Activated CD4-positive, CD25-positive, alpha-beta regulatory T cell treated with anti-CD3 and anti-CD28 coated beads, Interleukin-2, amount 50 U/mL, for 24 hours (primary cell): ENCODE results near the gene AMPH.

Experiments used
- ATAC-seq, 2 donors: fragments of 150-1000 bp; cut with Tn5 transposase; one replicate each; pipeline ENCODE4 v1.10.0; 2021; ENCODE audit warnings: mild to moderate bottlenecking in 1 of 2, moderate library complexity in 1 of 2

The AMPH gene

DNA sequence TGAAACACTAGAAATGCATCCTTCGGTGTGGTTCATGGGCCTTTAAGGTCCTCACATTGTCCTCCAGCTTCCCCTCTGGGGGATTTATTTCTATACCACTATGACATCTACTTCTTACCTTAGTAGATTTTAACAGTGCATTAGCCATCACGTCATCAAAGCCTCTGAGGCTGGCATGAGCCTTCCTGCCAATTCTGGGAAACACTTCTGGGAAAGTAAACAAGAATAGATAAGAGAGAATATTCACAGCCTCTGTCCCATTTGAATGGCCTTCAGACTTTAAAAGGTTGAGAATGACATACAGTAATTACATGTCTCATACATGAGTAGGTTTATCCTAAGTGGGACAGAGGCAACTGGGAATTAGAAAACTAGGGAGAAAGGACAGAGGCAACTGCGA lies 89.7 kb downstream of the AMPH start:
- ATAC-seq, result no peak

DNA sequence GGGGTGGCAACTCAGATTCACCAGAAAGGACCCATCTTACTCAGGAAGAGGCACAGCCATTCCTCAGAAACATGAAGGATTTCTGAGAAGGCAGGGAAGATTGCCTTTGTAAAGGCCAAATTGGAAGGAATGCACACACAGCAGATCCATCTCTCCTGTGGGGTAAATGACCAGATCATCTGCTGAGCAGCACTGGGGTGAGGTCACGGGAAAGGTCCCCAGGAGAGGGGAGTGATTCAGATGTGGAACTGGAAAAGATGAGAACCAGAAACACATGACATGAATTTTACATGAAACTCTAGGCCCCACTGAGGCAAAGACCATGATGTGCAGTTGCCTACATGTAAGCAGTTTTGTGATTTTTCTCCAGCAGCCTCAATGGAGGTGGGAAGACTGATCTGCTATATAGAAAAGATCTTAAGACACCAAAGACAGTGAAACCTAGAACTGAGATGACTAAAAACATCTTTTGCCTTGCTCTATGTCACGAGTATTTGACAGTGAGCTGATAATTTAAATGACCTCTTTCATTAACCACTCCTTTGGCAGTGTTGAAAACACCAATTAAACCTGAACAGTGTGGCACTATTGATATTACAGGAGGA lies 91.6 kb downstream of the AMPH start:
- ATAC-seq, result no peak

GRCh38 chr7:38535073-38535472 lies 96.1 kb downstream of the AMPH start:
- ATAC-seq, result no peak

DNA sequence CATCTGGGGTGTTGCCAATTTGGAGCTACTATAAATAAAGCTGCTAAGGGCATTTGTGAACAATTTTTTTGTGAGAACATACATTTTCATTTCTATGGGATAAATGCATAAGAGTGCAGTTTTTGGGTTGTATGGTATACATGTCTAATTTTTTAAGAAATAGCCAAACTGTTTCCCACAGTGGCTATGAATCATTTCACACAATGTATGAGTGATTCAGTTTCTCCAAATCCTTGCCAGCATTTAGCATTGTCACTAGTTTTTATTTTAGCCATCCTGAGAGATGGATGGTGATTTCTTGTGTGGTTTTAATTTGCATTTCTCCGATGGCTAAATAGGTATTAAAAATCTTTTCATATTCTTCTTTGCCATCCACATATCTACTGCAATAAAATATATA lies 105.3 kb downstream of the AMPH start:
- no peak for ATAC-seq

DNA sequence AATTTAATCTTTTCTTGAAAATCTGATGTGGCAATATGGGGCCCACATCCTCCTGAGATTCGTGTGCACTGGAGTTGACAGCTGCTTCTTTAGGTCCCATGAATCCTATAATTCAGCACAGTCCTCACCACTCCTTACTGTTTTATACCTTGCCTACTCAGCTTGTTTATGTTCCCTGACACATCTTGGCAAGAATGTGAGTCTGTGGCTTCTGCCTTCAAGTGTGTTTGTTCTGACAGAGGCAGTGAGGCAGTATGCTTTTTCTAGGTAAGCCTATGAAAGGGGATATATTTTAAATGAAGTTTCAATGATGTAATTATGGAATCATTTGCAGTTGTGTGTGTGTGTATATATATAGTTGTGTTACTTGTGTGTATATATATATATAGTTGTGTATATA lies 106.4 kb downstream of the AMPH start:
- ATAC-seq, result no peak

GRCh38 chr7:38520741-38521140 lies 110.4 kb downstream of the AMPH start:
- no peak for ATAC-seq

DNA sequence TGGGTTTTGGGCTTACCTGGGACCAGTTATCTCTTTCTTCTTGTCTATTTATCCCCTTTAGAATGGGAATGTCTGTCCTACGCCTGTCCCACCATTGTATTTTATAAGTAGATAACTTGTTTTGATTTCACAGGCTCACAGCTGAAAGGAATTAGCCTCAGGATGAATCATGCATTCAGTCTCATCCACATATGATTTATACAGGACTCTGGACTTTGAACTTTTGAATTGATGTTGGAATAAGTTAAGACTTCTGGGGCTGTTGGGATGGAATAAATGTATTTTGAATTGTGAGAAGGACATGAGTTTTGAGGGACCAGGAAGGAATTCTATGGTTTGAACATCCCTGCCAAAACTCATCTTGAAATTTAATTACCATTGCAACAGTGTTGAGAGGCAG lies 112.6 kb downstream of the AMPH start:
- no peak for ATAC-seq

- ATAC-seq, result no peak
Measured at GRCh38 chr7:38512704-38513103, 118.5 kb downstream of the AMPH start.

GRCh38 chr7:38512291-38512690 lies 118.9 kb downstream of the AMPH start:
- no peak for ATAC-seq

- ATAC-seq, result no peak
Measured at GRCh38 chr7:38507384-38507783, 123.8 kb downstream of the AMPH start.

- ATAC-seq, result no peak
Measured at GRCh38 chr7:38506756-38507155, 124.4 kb downstream of the AMPH start.

GRCh38 chr7:38506004-38506403 lies 125.2 kb downstream of the AMPH start:
- no peak for ATAC-seq

DNA sequence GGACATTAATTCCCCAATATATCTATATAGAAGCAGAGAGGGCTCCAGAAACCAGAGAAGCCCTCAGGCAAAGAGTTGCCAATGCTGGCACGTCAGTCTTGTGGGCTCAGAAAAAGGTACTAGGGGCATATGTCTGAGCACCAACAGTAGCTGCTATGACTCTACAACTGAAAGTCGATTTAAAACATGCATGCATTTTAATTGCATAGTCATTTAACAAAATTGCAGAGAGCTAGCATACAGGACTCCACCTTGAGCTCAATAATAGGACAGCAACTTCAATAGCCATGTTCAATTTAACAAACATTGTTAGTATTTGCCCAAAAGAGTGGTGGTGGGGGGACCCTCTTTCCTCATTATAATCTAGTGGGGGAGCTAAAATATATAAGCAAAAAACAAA lies 126.5 kb downstream of the AMPH start:
- ATAC-seq, result no peak

- ATAC-seq, result no peak
Measured at GRCh38 chr7:38502848-38503247, 128.3 kb downstream of the AMPH start.

GRCh38 chr7:38502289-38502688 lies 128.9 kb downstream of the AMPH start:
- ATAC-seq, result no peak

GRCh38 chr7:38492010-38492409 lies 139.2 kb downstream of the AMPH start:
- no peak for ATAC-seq

GRCh38 chr7:38482521-38482920 lies 148.7 kb downstream of the AMPH start:
- no peak for ATAC-seq

DNA sequence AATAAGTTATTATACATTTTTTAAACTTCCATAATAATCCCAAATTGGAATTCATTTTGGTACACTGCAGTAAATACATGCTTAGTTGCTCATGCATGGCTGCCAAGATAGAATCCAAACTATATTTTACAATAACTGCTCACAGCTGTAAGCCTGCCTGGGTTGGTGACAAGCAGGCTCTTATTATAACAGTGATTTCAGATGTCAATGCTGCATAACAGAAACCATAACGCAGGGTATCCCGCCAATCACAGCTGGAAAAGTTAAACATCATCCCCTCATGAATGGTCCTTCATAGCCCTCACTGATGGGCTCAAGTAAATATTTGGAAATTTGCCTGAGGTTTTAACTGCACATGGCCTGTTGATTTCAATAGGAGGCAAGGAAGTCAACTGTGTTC lies 149.8 kb downstream of the AMPH start:
- no peak for ATAC-seq

DNA sequence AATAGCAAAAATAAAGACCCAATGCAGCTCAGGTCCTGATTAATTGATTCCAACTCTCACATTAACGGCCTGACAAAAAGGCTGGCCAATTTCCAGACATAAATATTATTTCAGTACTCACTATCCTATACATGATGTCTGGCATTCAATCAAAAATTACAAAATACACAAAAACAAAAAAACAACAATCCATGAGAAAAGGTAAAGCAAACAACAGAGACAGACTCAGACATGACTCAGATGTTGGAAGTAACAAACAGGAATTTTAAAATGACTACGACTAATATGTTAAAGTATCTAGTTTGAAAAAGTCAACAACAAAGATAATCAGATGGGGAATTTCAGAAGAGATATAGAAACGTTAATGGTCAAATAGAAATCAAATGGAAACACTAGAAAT lies 152.8 kb downstream of the AMPH start:
- ATAC-seq, result no peak

DNA sequence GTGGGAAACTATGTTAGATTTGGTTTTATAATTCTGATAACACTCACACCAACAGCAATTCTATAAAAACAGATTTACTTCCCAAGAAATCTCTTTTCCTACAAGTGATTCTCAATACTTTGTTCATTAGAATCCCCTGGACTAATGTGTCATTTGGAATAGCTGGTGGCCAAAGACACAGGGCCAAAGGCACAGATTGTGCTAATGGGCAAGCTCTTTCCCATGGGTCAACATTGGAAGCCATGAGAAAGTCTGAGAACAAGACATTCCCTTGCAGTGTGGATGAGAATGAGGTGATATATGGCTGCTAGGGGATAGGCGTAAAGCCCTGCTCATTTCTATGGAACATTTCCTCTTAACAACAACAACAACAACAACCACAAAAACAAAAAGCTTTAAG lies 153.8 kb downstream of the AMPH start:
- ATAC-seq, result no peak

DNA sequence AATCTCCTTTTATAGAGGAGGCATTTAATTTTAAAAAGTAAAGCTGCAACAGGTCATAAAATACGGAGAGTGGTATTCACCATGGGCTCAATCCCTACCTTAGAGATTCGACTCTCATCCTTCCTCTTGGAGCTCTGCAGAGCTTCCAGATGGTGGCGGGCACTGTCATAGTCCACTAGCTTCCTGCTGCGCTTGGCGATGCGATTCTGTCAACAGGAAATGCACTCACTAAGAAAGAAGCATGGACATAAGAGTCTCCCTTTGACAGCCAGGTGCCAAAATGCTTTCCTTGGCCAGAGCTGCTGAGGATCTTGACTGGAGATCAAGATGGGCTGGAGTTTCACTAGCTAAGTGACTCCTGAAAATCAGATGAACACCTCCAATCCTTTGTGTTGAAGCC lies 154.4 kb downstream of the AMPH start:
- no peak for ATAC-seq

DNA sequence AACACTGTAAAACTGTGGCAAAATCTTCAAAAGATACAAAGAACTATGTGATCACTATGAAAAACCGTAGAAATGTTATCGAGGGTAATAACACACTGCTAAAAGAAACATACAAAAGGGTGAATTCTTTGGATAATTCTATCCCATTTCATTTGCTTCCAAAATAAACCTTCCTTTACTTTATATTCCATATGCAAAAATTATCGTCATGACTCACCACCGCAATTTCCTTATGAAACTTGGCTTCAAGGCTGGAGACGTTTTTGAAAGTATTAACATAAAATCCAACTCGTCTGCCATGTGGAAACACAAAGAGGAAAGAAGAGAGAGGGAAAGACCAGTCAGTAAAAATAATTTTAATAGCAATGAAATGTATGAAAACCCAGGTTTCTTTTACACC lies 165.2 kb downstream of the AMPH start:
- no peak for ATAC-seq

DNA sequence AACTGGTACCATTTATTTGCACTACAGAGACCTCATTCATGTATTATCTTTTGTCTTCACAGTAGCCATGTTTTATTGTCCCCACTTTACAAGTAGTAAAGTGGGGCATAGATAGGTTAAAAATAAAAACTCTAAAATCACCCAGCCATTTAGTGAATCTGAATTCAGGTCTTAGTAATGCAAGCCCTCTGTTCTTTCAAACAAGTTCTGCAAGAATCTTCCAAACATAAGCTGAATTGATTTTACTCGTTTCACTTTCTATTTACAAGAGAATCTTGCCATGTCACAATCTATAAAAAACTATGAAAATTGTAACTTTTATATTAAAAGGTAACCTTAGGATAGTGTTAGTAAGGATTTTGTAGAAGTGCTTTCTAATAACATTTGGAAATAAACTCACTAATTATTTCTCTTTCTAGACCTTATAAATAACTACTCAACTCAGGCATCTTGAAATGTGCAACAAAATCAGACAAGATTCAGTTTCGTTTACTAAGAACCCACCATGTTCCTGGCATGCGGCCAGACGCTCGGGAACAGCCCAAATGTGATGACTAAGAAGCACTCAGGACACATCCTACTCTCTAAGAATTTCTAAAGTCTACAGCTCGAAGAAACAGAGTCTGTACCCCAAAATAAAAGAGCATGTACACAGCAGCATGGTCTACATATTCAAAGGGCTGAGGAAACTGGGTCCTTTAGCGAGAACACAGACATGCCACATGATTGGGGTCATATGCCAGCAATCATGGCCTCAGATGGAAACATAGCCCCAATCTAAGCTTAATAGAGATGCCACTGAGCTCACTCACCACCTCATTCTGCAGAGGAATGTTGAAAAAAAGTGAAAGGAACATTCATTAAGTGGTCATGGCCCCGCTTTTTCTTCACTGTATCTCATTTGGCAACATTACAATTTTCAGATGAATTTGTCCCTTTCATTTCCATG lies 167.6 kb downstream of the AMPH start:
- ATAC-seq, result peak; percentile 71 to 78

GRCh38 chr7:38462819-38463218 lies 168.4 kb downstream of the AMPH start:
- ATAC-seq, result no peak

- ATAC-seq, result no peak
Measured at GRCh38 chr7:38461887-38462286, 169.3 kb downstream of the AMPH start.
